ENCODE measurements around the gene C6orf89.

GRCh38 chr6:36973190-36973589, 87.4 kb downstream of the C6orf89 start:
- TF ChIP-seq RNF2 (IDR thresholded peaks at IDR 0.05; ENCODE audit: borderline replicate concordance, low read depth, low read length, missing control alignments, poor library complexity, severe bottlenecking), result no peak
- TF ChIP-seq POLR2A (IDR thresholded peaks at IDR 0.05; ENCODE audit: control extremely low read depth in 1 of 2, low read depth in 2 of 2, low read length in 2 of 2), result no peak
- TF ChIP-seq EP300 (IDR thresholded peaks at IDR 0.05; ENCODE audit: borderline replicate concordance in 1 of 2, low read depth in 2 of 2, low read length in 2 of 2), result no peak
- no peak for TF ChIP-seq TAF7 (optimal IDR thresholded peaks at IDR 0.05; ENCODE audit: borderline replicate concordance, low read depth, low read length)
- TF ChIP-seq FOSL1 (IDR thresholded peaks at IDR 0.05; ENCODE audit: insufficient read depth, low read depth, low read length), result no peak
- TF ChIP-seq, protein P1, sequence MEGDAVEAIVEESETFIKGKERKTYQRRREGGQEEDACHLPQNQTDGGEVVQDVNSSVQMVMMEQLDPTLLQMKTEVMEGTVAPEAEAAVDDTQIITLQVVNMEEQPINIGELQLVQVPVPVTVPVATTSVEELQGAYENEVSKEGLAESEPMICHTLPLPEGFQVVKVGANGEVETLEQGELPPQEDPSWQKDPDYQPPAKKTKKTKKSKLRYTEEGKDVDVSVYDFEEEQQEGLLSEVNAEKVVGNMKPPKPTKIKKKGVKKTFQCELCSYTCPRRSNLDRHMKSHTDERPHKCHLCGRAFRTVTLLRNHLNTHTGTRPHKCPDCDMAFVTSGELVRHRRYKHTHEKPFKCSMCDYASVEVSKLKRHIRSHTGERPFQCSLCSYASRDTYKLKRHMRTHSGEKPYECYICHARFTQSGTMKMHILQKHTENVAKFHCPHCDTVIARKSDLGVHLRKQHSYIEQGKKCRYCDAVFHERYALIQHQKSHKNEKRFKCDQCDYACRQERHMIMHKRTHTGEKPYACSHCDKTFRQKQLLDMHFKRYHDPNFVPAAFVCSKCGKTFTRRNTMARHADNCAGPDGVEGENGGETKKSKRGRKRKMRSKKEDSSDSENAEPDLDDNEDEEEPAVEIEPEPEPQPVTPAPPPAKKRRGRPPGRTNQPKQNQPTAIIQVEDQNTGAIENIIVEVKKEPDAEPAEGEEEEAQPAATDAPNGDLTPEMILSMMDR (IDR thresholded peaks at IDR 0.05; ENCODE audit: control extremely low read depth in 1 of 3, insufficient read depth in 1 of 3, low read depth in 1 of 3, low read length in 3 of 3), result no peak
- TF ChIP-seq BRCA1 (IDR thresholded peaks at IDR 0.05; ENCODE audit: low read depth, low read length), result no peak
- TF ChIP-seq TAF1 (IDR thresholded peaks at IDR 0.05; ENCODE audit: low read depth, low read length), result no peak
